ENCODE results near the gene FARS2. TPM values are rescaled to one million over a fixed set of nuclear protein-coding genes. Genes with fewer than 3 reads are reported as not detected.

FARS2 gene
- total and polyA plus RNA-seq, 9 of the 15 experiments (the other 6 are each of a cell fraction or from before 2014, with no cell fraction given): 16.5 to 62.2 (median 27.0) TPM

DNA sequence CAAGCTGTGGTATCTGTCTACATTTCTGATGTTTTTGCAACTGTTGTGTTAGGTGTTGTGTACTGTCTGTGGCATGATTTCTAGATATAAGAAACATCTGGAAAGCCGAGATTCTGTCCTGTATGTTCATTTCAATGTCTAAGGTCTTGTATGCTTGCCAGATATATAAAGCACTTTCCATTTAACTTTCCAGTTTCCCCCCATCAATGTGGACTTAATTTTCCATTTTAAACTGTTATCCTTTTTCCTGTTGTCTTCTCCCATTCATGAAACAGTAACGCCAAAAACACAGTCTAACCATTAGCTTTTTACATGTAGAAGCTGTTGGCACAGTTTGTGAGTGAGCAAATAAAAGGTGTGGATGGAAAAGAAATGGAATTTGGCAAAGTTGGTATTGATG is 181.6 kb downstream of the FARS2 start (continued):
- TF ChIP-seq, protein P1, sequence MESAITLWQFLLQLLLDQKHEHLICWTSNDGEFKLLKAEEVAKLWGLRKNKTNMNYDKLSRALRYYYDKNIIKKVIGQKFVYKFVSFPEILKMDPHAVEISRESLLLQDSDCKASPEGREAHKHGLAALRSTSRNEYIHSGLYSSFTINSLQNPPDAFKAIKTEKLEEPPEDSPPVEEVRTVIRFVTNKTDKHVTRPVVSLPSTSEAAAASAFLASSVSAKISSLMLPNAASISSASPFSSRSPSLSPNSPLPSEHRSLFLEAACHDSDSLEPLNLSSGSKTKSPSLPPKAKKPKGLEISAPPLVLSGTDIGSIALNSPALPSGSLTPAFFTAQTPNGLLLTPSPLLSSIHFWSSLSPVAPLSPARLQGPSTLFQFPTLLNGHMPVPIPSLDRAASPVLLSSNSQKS (CRISPR knock-in tag; IDR thresholded peaks at IDR 0.05): no peak
- TF ChIP-seq FOXO4 (CRISPR knock-in tag; IDR thresholded peaks at IDR 0.05) (no peak), RFX7 (CRISPR knock-in tag; IDR thresholded peaks at IDR 0.05) (no peak), SLC30A9 (CRISPR knock-in tag; IDR thresholded peaks at IDR 0.05) (no peak), HOMEZ (CRISPR knock-in tag; IDR thresholded peaks at IDR 0.05) (no peak), SMAD4 (CRISPR knock-in tag; conservative IDR thresholded peaks at IDR 0.05) (no peak), CREB1 (IDR thresholded peaks at IDR 0.05) (no peak), CREB1 (CRISPR knock-in tag; IDR thresholded peaks at IDR 0.05) (no peak), SRF (CRISPR knock-in tag; IDR thresholded peaks at IDR 0.05) (no peak)
